HG02973 (cell line): Measurements from ENCODE around the gene PTDSS2.
"Not testable (repeated sequence)": the region's sequence is repeated elsewhere in the genome, so short reads cannot be mapped to it uniquely, and the experiment has no call there.

Experiments
- ATAC-seq: cut with Tn5 transposase; IDR thresholded peaks from one replicate; pipeline ENCODE4 v1.9.1; 2021; ENCODE audit warnings: moderate library complexity; ENCODE audit not compliant: unreplicated experiment

The PTDSS2 gene

DNA sequence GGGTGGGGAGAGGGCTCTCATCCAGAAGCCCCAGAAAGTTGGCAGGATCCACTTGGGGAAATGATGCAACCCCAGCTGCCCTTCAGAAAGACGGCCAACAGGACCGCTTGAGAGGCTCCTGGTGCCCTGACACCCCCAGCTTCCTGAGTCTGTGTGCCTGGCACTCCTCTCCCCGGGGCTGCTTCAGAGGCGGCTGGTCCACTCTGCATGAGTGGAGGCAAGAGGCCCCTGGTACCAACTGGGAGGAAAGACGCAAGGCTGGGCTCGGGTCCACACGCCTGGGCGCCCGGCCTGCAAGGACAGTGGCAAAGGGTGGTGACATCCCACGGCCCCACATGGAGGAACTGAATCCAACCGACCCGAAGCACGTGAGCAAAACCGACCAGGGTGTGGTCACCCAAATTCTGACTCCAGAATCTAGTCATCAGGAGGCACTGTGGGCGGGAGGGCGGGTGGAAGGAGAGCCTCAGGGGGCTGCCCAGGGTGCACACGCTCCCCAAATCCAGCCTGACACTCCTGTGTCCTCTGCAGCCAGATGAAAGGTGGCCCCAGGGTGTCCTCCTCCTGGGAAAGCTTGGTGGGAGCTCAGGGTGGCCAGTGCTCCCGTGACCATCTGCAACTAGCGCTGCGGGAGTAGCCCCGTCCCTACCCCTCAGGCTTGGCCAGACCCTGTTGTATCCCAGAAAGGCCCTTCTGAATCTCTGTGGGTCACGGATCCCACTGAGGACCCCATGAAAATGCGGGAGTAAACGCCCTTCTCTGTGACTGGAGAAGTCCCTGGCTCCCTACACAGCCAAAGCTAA lies 53.3 kb downstream of the PTDSS2 start:
- no peak for ATAC-seq

DNA sequence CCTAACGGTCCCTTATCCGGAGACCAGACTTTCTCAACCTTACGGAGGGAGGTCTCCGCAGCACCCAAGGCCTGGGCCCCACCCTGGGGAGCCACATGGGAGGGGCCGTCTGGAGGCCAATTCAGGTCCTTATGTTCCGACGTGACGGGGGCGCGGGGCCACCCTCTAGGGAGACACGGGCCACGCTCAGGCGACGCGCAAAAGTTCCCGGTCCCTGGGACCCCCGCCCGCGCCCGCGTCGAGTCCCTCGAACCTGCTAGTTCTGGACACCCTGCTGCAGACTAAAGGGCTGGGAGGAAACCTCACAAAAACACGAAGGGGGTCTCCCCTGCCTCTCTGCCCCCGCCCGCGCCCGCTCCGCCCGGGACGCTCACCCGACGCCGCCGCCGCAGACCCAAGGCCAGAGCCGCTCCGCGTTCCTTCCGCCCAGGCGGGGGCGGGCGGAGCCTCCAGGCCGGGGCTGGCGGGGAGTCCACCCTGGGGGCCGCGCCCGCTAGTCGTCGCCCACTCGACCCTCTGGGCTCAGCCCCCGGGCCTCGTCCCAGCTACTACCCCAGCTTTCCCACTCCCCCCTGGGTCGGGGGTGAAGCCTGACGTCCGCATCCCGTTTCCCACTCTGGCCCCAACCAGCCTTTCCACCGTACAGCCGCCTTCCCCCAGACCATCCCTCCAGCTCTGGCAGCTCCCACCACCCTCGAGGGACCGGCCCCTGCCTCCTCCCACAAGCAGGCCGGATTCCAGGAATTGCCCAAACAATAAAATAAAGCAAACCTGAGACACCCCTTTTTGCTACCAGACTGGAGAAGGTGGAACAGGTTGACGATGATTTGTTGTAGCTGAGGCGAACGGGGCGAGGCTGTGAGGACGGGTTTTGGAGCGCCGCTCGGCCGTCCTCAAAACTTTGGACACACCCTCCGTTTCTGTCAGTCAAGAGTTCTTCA lies 54.2 kb downstream of the PTDSS2 start:
- ATAC-seq: no peak

- ATAC-seq: no peak
Measured at GRCh38 chr11:504994-505344, 54.9 kb downstream of the PTDSS2 start.

GRCh38 chr11:506238-506994 lies 56.3 kb downstream of the PTDSS2 start:
- ATAC-seq: peak; percentile 52

DNA sequence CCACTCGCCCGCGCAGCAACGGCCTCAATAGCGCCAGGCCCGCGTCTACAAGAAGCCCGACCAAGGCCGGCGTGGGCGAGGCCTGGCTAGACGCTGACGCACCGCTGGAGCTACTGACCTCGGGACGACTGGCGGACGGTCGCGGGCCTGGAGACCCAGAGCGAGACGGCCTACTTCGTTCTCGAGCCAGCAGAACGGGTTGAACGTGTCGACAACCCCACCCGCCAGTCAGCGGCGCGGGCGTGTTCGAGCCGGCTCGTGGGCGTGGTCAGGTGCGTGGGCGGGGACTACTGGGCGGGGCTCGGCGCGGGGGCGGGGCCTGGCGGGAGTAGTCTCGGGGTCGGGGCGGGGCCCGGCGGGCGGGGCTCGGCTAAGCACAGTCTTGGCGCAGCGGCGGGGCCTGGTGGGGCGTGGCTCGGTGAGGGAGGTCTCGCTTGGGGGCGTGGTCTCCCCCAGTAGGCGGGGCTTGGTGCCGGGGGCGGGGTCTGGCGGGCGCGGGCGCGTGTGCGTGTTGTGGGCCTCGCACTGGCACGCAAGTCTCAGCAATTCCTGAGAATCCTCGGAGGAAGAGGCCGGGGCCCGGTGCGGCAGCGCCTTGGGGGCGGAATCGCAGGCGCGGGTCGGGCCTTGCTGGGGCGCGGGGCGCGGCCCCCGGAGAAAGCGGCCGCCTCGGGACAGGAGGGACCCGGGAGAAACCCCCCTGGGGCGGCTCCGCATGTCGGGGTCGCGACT lies 57.1 kb downstream of the PTDSS2 start, which contains the start of gene RNH1:
TSS of gene RNH1 (minus strand) at position 248 of the 732 bp plus-strand sequence. CDS start 5,080 bp downstream, outside the sequence.
- peak; percentile 46 for ATAC-seq

DNA sequence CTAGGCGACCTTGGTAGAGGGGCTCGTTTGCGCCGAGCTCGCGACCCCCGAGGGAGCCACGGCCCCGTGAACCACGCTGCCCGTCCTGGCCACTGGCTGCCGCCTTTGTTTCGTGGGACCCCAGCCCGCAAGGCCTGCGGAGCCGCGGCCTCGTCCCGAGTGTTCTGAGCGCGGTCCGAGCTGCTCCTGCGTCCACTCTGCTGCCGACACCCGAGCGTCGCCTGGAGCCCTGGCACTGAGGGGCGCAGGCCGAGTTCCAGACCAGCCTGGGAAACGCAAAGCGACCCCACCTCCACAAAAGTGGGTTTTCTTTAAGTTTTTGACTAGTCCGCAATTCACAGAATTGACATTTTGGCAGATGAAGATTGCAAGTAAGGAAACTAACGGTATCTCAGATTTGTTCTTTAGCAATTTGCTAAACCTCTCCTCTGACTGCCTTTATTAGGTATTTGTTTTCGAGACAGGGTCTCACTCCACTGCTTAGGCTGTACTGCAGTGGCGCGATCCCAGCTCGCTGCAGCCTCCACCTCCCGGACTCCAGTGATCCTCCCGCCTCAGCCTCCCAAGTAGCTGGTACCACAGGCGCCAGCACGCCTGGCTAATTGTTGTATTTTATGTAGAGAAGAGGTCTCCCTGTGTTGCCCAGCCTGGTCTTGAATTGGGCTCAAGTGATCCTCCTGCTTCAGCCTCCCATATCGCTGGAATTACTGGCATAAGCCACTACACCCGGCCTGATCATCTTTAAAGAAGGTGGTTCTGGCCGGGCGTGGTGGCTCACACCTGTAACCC lies 57.8 kb downstream of the PTDSS2 start:
- no peak for ATAC-seq

DNA sequence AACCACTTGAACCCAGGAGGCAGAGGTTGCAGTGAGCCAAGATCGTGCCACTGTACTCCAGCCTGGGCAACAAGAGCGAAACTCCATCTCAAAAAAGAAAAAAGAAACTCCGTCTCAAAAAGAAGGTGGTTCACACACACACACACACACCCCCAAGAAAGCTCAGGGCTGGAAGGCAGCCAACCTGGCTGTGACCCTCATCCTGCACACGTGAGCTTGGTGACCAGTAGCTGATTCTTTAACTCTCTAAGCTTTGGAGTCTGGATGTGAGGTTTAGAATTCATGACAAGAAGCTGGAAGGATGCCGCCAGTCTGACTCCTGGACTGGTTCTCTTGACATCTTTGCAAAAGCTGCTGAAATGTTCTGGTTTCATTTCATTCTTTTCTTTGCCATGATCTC lies 58.9 kb downstream of the PTDSS2 start:
- no peak for ATAC-seq

DNA sequence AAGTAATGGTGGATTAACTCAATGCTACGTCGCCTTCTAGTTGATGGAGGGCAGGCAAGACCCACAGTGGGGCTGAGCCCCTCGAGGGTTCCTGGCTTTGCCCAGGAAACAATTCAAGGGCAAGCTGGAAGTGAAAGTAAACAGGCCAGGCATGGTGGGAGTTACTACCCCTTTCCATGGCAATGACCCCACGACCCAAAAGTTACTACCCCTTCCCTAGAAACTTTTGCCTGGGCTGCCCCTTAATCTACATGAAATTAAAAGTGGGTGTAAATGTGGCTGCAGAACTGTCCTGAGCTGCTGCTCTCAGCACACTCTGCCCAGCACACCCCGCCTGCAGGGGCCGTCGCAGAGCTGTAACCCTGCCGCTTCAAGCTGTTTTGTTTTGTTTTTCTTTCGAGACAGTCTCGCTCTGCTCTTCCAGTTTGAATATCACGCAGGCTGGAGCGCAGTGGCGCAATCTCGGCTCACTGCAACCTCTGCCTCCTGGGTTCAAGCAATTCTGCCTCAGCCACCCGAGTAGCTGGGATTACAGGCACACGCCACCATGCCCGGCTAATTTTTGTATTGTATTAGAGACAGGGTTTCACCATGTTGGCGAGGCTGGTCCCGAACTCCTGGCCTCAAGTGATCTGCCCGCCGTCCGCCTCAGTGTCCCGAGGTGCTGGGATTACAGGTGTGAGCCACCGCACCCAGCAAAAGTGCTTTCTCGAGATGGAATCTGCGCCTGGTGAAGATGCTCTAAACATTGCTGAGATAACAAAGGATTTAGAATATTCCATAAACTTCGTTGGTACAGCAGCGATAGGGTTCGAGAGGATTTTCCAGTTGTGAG lies 62.9 kb downstream of the PTDSS2 start:
- ATAC-seq: no peak

GRCh38 chr11:514606-515005 lies 64.5 kb downstream of the PTDSS2 start:
- ATAC-seq: no peak

DNA sequence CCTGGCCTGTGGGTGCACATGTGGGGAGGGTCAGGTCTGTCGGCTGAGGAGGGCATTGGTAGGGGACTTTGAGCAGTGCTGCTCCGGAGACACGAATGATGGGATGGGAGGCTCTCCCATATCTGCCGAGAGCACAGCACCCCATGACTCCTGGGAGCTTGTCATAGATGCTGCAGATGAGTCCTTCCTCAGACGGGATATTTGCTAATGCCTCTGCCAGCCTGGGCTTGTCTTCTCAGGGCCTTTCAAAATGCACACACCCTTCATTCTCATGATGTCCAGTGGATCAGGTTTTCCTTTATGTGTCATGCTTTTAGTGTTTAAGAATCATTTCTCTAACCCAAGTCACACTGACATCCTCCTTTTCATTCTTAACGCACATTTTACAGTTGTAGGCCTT lies 65.1 kb downstream of the PTDSS2 start:
- ATAC-seq: no peak

GRCh38 chr11:516400-516799 lies 66.3 kb downstream of the PTDSS2 start:
- no peak for ATAC-seq

GRCh38 chr11:516918-517685 lies 67.0 kb downstream of the PTDSS2 start:
- not testable (repeated sequence) for ATAC-seq

- ATAC-seq: peak; percentile 82
Measured at GRCh38 chr11:518463-519202, 68.6 kb downstream of the PTDSS2 start.

GRCh38 chr11:520428-521176 lies 70.5 kb downstream of the PTDSS2 start:
- ATAC-seq: no peak

- ATAC-seq: no peak
Measured at GRCh38 chr11:521177-521688, 71.2 kb downstream of the PTDSS2 start.

DNA sequence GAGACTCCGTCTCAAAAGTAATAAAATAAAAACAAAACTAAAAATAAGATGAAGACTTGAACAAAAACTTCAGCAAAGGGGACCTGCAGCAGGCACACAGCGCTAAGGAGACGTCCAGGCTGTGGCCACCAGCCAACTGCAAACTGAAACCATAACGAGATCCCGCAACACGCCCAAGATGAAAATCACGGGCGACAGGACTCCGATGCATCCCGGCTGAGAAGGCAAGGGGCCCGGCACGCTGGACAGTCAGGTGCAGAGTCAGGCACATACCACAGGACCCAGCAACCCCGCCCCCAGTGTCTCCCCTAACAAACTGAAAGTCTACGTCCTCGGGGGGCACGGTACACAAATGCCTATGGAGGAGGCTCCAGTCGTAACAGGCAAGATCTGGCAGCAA lies 76.1 kb downstream of the PTDSS2 start:
- ATAC-seq: no peak
